ENCODE data around the gene RBM23.

Gene RBM23

GRCh38 chr14:22929104-22929960, 10.4 kb upstream of the RBM23 start, which contains the start of gene PRMT5 (continued):
- TF ChIP-seq ZBTB10 (tag by site-specific recombination; IDR thresholded peaks at IDR 0.05) (peak; percentile 86), ZNF777 (tag by site-specific recombination; IDR thresholded peaks at IDR 0.05; ENCODE audit: borderline replicate concordance) (no peak), ZNF701 (tag by site-specific recombination; IDR thresholded peaks at IDR 0.05) (no peak), BCL11B (tag by site-specific recombination; IDR thresholded peaks at IDR 0.05; ENCODE audit: low read depth) (no peak), BCL6B (tag by site-specific recombination; IDR thresholded peaks at IDR 0.05) (no peak), ZNF660 (tag by site-specific recombination; IDR thresholded peaks at IDR 0.05) (peak; percentile 71), ZNF580 (tag by site-specific recombination; IDR thresholded peaks at IDR 0.05) (peak; percentile 82), KLF7 (tag by site-specific recombination; IDR thresholded peaks at IDR 0.05; ENCODE audit: borderline replicate concordance) (peak; percentile 85), ZNF449 (tag by site-specific recombination; IDR thresholded peaks at IDR 0.05) (peak; percentile 62; the same call in 1 of the 2 replicates), EGR2 (tag by site-specific recombination; IDR thresholded peaks at IDR 0.05; ENCODE audit: low read depth) (no peak), ZBTB26 (tag by site-specific recombination; optimal IDR thresholded peaks at IDR 0.05) (peak; percentile 41), KLF1 (tag by site-specific recombination; IDR thresholded peaks at IDR 0.05) (peak; percentile 28; the same call in 1 of the 2 replicates), ZNF785 (tag by site-specific recombination; IDR thresholded peaks at IDR 0.05) (0 out of 2 replicates have a peak, but pooled peaks have one; percentile 24), SP3 (tag by site-specific recombination; IDR thresholded peaks at IDR 0.05) (peak; percentile 70), GFI1B (tag by site-specific recombination; IDR thresholded peaks at IDR 0.05) (0 out of 2 replicates have a peak, but pooled peaks have one; percentile 11), PRDM4 (tag by site-specific recombination; IDR thresholded peaks at IDR 0.05) (no peak), TSHZ1 (tag by site-specific recombination; IDR thresholded peaks at IDR 0.05; ENCODE audit: borderline replicate concordance) (no peak), ZNF433 (tag by site-specific recombination; IDR thresholded peaks at IDR 0.05; ENCODE audit: low read depth) (no peak), ZNF791 (tag by site-specific recombination; IDR thresholded peaks at IDR 0.05) (no peak), ZFP37 (tag by site-specific recombination; IDR thresholded peaks at IDR 0.05) (no peak), FEZF1 (tag by site-specific recombination; IDR thresholded peaks at IDR 0.05) (no peak; the same call in 1 of the 2 replicates), ZFP3 (tag by site-specific recombination; IDR thresholded peaks at IDR 0.05; ENCODE audit: low read depth) (no peak)
